HG03060 (cell line): ENCODE results near the gene NUP210L.
"Not testable (repeated sequence)": the region's sequence is repeated elsewhere in the genome, so short reads cannot be mapped to it uniquely, and the experiment has no call there.

Source experiments
- ATAC-seq: cut with Tn5 transposase; IDR thresholded peaks from one replicate; pipeline ENCODE4 v1.9.1; 2021; ENCODE audit warnings: low read depth, moderate number of reproducible peaks; ENCODE audit not compliant: unreplicated experiment

Gene NUP210L

GRCh38 chr1:154171223-154171583 lies 16.3 kb upstream of the NUP210L start:
- ATAC-seq = no peak

- ATAC-seq = no peak
Observed at GRCh38 chr1:154170547-154171222, 15.8 kb upstream of the NUP210L start.

GRCh38 chr1:154167461-154167860 lies 12.6 kb upstream of the NUP210L start:
- ATAC-seq = no peak

GRCh38 chr1:154166207-154166606 lies 11.3 kb upstream of the NUP210L start:
- ATAC-seq = no peak

- ATAC-seq = no peak
Observed at GRCh38 chr1:154159554-154159953, 4.7 kb upstream of the NUP210L start.

GRCh38 chr1:154158307-154159125 lies 3.6 kb upstream of the NUP210L start:
- no peak for ATAC-seq

GRCh38 chr1:154157520-154158306 lies 2.8 kb upstream of the NUP210L start:
- ATAC-seq = peak; percentile 46

- ATAC-seq = no peak
Observed at GRCh38 chr1:154155251-154155650, 378 bp upstream of the NUP210L start.

- no peak for ATAC-seq
Observed at GRCh38 chr1:154154053-154154452, 820 bp downstream of the NUP210L start.

GRCh38 chr1:154151311-154151710 lies 3.6 kb downstream of the NUP210L start:
- no peak for ATAC-seq

GRCh38 chr1:154148807-154149206 lies 6.1 kb downstream of the NUP210L start:
- ATAC-seq = no peak

GRCh38 chr1:154147505-154147904 lies 7.4 kb downstream of the NUP210L start:
- not testable (repeated sequence) for ATAC-seq

GRCh38 chr1:154145986-154146385 lies 8.9 kb downstream of the NUP210L start:
- no peak for ATAC-seq

- no peak for ATAC-seq
Observed at GRCh38 chr1:154142358-154142757, 12.5 kb downstream of the NUP210L start.

- ATAC-seq = no peak
Observed at GRCh38 chr1:154141240-154141639, 13.6 kb downstream of the NUP210L start.

- ATAC-seq = no peak
Observed at GRCh38 chr1:154137888-154138287, 17.0 kb downstream of the NUP210L start.

GRCh38 chr1:154133256-154133655 lies 21.6 kb downstream of the NUP210L start:
- no peak for ATAC-seq

- no peak for ATAC-seq
Observed at GRCh38 chr1:154129391-154129970, 25.4 kb downstream of the NUP210L start.

GRCh38 chr1:154123205-154123604 lies 31.7 kb downstream of the NUP210L start:
- ATAC-seq = not testable (repeated sequence)

- ATAC-seq = no peak
Observed at GRCh38 chr1:154117642-154118041, 37.2 kb downstream of the NUP210L start.

- ATAC-seq = no peak
Observed at GRCh38 chr1:154115180-154115579, 39.7 kb downstream of the NUP210L start.
